OCI-LY3 (cell line): ENCODE measurements around the gene SATB2.

Experiments used
- H2AFZ ChIP-seq: fragments of 200-600, 300-600 bp; shearing (Covaris generic); 2 replicates; pipeline ENCODE4 v1.6.0; 2014; ENCODE audit warnings: antibody characterized with exemption, low read depth, low read length
- H3K27ac ChIP-seq: fragments of 200-600, 300-600 bp; sonication (generic); 2 replicates; pipeline ENCODE4 v1.5.1; 2014; ENCODE audit warnings: mild to moderate bottlenecking, low read length, moderate library complexity, mixed read lengths
- H3K27me3 ChIP-seq: fragments of 200-600, 300-600 bp; sonication (generic); 2 replicates; pipeline ENCODE4 v1.6.1; 2014; ENCODE audit warnings: low read depth, low read length, mixed read lengths
- H3K36me3 ChIP-seq: fragments of 200-600, 300-600 bp; sonication (generic); replicated peaks from 2 replicates; pipeline ENCODE3; 2014; ENCODE audit warnings: low read depth, low read length, mixed read lengths
- H3K4me1 ChIP-seq: fragments of 300-600, 200-600 bp; sonication (generic); 2 replicates; pipeline ENCODE4 v1.6.1; 2014; ENCODE audit warnings: low read length, mixed read lengths
- H3K4me2 ChIP-seq: fragments of 200-600, 300-600 bp; sonication (generic); 2 replicates; pipeline ENCODE4 v1.6.1; 2014; ENCODE audit warnings: low read length, mixed read lengths
- H3K4me3 ChIP-seq: fragments of 300-600, 200-600 bp; sonication (generic); 2 replicates; pipeline ENCODE4 v1.5.1; 2014; ENCODE audit warnings: antibody characterized with exemption, mild to moderate bottlenecking, low read length, moderate library complexity
- H3K79me2 ChIP-seq: fragments of 300-600, 200-600 bp; shearing (Covaris generic); 2 replicates; pipeline ENCODE4 v1.6.1; 2014; ENCODE audit warnings: mild to moderate bottlenecking, low read length, mixed read lengths
- H3K9ac ChIP-seq: fragments of 300-600, 200-600 bp; shearing (Covaris generic); 2 replicates; pipeline ENCODE4 v1.6.0; 2014; ENCODE audit warnings: mild to moderate bottlenecking, low read length, moderate library complexity
- H3K9me3 ChIP-seq: fragments of 200-600, 300-600 bp; shearing (Covaris generic); 2 replicates; pipeline ENCODE4 v1.6.1; 2014; ENCODE audit warnings: low read length, mixed read lengths; ENCODE audit not compliant: insufficient read depth
- H4K20me1 ChIP-seq: fragments of 200-600, 300-600 bp; sonication (generic); 2 replicates; pipeline ENCODE4 v1.6.1; 2016; ENCODE audit warnings: low read length, mixed read lengths; ENCODE audit not compliant: insufficient read depth
- EZH2phosphoT487 ChIP-seq: fragments of 200-600 bp; shearing (Covaris generic); IDR thresholded peaks from 2 replicates; pipeline ENCODE4 v1.6.1; 2018; ENCODE audit warnings: antibody characterized with exemption, mixed run types, low read depth
- TF ChIP-seq, protein P1 (sequence below): fragments of 200-600, 300-600 bp; sonication (generic); IDR thresholded peaks from 2 replicates; pipeline ENCODE4 v1.5.1; 2014; ENCODE audit warnings: antibody characterized with exemption, low read length, low read depth

Gene SATB2

DNA sequence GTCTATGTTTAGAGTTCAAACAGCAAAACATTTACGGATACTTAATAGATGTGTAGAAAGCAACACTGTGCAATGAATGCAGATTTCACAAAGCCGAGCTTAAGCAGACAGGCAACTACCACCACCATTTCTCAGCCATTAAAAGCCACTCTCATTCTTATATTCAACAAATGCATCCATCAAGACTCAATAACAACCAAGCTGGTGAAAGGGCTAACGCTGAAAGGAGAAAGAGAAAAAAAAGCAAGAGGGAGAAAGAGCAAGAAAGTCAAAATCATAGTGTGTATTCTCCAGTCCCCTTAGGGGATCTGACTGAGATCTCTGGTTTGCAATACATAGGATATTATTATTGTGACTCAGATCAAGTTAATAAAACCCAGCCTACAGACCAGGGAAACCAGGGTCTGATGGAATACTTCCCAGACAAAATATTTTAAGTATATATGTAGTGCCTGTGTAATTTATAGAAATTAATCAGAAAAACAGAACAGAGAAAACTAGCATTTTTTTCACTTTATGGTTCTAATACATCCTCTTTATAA is 14.1 kb downstream of the SATB2 start:
- Histone ChIP-seq H3K9me3 (no peaks in the 10 kb centered on the region), H3K4me3 (no peak overlapping the region), H3K27ac (no peak overlapping the region), H3K36me3 (no peaks in the 10 kb centered on the region), H3K4me2 (no peak overlapping the region), H3K4me1 (no peaks in the 10 kb centered on the region), H2AFZ (no peak overlapping the region), H4K20me1 (no peaks in the 10 kb centered on the region), H3K79me2 (no peaks in the 10 kb centered on the region), H3K9ac (no peak overlapping the region), H3K27me3 (no peaks in the 10 kb centered on the region)
- TF ChIP-seq, protein P1, sequence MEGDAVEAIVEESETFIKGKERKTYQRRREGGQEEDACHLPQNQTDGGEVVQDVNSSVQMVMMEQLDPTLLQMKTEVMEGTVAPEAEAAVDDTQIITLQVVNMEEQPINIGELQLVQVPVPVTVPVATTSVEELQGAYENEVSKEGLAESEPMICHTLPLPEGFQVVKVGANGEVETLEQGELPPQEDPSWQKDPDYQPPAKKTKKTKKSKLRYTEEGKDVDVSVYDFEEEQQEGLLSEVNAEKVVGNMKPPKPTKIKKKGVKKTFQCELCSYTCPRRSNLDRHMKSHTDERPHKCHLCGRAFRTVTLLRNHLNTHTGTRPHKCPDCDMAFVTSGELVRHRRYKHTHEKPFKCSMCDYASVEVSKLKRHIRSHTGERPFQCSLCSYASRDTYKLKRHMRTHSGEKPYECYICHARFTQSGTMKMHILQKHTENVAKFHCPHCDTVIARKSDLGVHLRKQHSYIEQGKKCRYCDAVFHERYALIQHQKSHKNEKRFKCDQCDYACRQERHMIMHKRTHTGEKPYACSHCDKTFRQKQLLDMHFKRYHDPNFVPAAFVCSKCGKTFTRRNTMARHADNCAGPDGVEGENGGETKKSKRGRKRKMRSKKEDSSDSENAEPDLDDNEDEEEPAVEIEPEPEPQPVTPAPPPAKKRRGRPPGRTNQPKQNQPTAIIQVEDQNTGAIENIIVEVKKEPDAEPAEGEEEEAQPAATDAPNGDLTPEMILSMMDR: no peak
- no peak for TF ChIP-seq EZH2phosphoT487

DNA sequence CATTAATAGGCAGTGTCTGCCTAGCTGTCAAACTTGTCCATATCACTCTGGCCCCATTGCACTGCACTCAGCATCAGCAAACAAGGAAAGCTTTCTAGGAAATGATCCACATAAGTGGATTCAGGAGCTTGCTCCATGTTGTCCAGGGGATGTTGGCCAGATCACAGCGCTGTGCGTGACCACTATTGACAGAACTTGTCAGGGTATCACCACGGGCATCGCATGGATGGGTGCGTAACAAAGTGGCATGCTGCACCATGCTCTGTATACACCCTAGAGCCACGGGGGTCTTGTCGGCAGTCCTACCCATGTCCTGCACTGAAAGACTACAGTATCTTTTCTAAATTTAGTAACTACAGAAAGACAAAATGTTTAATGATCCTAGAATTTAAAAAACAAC is 15.6 kb downstream of the SATB2 start:
- Histone ChIP-seq H3K27ac (no peak overlapping the region), H3K4me2 (no peak overlapping the region), H4K20me1 (no peaks in the 10 kb centered on the region), H3K27me3 (no peaks in the 10 kb centered on the region), H3K9me3 (no peaks in the 10 kb centered on the region), H3K4me3 (no peak overlapping the region), H3K36me3 (no peaks in the 10 kb centered on the region), H2AFZ (no peak overlapping the region), H3K79me2 (no peaks in the 10 kb centered on the region), H3K4me1 (no peaks in the 10 kb centered on the region), H3K9ac (no peak overlapping the region)
- no peak for TF ChIP-seq EZH2phosphoT487

- Histone ChIP-seq H2AFZ (no peak overlapping the region), H3K4me1 (no peaks in the 10 kb centered on the region), H3K27ac (no peak overlapping the region), H3K4me3 (no peak overlapping the region), H3K36me3 (no peaks in the 10 kb centered on the region), H3K79me2 (no peaks in the 10 kb centered on the region), H3K27me3 (no peaks in the 10 kb centered on the region), H4K20me1 (no peaks in the 10 kb centered on the region), H3K9ac (no peak overlapping the region), H3K9me3 (no peaks in the 10 kb centered on the region), H3K4me2 (no peak overlapping the region)
- TF ChIP-seq EZH2phosphoT487: no peak
- TF ChIP-seq, protein P1: no peak
Measured at GRCh38 chr2:199441759-199442158, 16.0 kb downstream of the SATB2 start.

- no peaks in the 10 kb centered on the region for H3K79me2 ChIP-seq
Measured at GRCh38 chr2:199440118-199440517, 17.6 kb downstream of the SATB2 start.

More at GRCh38 chr2:199440118-199440517, 17.6 kb downstream of the SATB2 start:
- Histone ChIP-seq H3K4me2 (no peak overlapping the region), H3K4me3 (no peak overlapping the region), H3K36me3 (no peaks in the 10 kb centered on the region), H3K4me1 (no peaks in the 10 kb centered on the region), H3K27me3 (no peaks in the 10 kb centered on the region), H2AFZ (no peak overlapping the region), H4K20me1 (no peaks in the 10 kb centered on the region), H3K27ac (no peak overlapping the region), H3K9ac (no peak overlapping the region), H3K9me3 (no peaks in the 10 kb centered on the region)
- TF ChIP-seq, protein P1: no peak
- TF ChIP-seq EZH2phosphoT487: no peak
